HG03064 (cell line): Measurements from ENCODE around the gene SENP2.
A peak's percentile ranks its signal among the peaks of the same experiment; 100 is the strongest.
"Not testable (repeated sequence)": the region's sequence is repeated elsewhere in the genome, so short reads cannot be mapped to it uniquely, and the experiment has no call there.

ENCODE experiments used
- ATAC-seq: cut with Tn5 transposase; IDR thresholded peaks from one replicate; pipeline ENCODE4 v1.9.1; 2021; ENCODE audit warnings: low read depth; ENCODE audit not compliant: unreplicated experiment

SENP2 gene

GRCh38 chr3:185585859-185586685 is at the start of gene SENP2:
TSS of gene SENP2 (plus strand) at chr3:185586295. CDS start at chr3:185586414, 119 bp downstream.
- peak; percentile 92 for ATAC-seq

GRCh38 chr3:185537369-185537970 is 48.6 kb upstream of the SENP2 start:
- peak; percentile 97 for ATAC-seq

GRCh38 chr3:185539934-185540333 is 46.2 kb upstream of the SENP2 start:
- ATAC-seq: no peak

- ATAC-seq: no peak
Observed at GRCh38 chr3:185540695-185541094, 45.4 kb upstream of the SENP2 start.

- no peak for ATAC-seq
Observed at GRCh38 chr3:185549122-185549521, 37.0 kb upstream of the SENP2 start.

GRCh38 chr3:185549651-185550111 is 36.4 kb upstream of the SENP2 start:
- ATAC-seq: no peak

- peak; percentile 73 for ATAC-seq
Observed at GRCh38 chr3:185552358-185552877, 33.7 kb upstream of the SENP2 start, which contains the start of gene LIPH. TSS of gene LIPH (minus strand) at chr3:185552588. CDS start at chr3:185552471, 117 bp downstream.

- no peak for ATAC-seq
Observed at GRCh38 chr3:185555101-185555501, 31.0 kb upstream of the SENP2 start.

GRCh38 chr3:185555860-185556347 is 30.2 kb upstream of the SENP2 start:
- ATAC-seq: no peak

- ATAC-seq: not testable (repeated sequence)
Observed at GRCh38 chr3:185556640-185557039, 29.5 kb upstream of the SENP2 start.

GRCh38 chr3:185558395-185558794 is 27.7 kb upstream of the SENP2 start:
- ATAC-seq: no peak

GRCh38 chr3:185559706-185560090 is 26.4 kb upstream of the SENP2 start:
- no peak for ATAC-seq

- no peak for ATAC-seq
Observed at GRCh38 chr3:185560676-185561075, 25.4 kb upstream of the SENP2 start.

GRCh38 chr3:185561374-185561943 is 24.6 kb upstream of the SENP2 start:
- ATAC-seq: no peak

- no peak for ATAC-seq
Observed at GRCh38 chr3:185561958-185562357, 24.1 kb upstream of the SENP2 start.

GRCh38 chr3:185572183-185572582 is 13.9 kb upstream of the SENP2 start:
- no peak for ATAC-seq

- ATAC-seq: not testable (repeated sequence)
Observed at GRCh38 chr3:185575108-185575869, 10.8 kb upstream of the SENP2 start.

GRCh38 chr3:185582236-185582635 is 3.9 kb upstream of the SENP2 start:
- ATAC-seq: no peak

- no peak for ATAC-seq
Observed at GRCh38 chr3:185582871-185583270, 3.2 kb upstream of the SENP2 start.

- no peak for ATAC-seq
Observed at GRCh38 chr3:185583925-185584324, 2.2 kb upstream of the SENP2 start.
